Neural crest cell (in vitro differentiated cells): Measurements from ENCODE around the gene BNIP1. TPM values are rescaled to one million over a fixed set of nuclear protein-coding genes. Genes with fewer than 3 reads are reported as not detected.

Source experiments
- DNase-seq: peaks from one replicate; pipeline ENCODE4 v3.0.0; 2021; ENCODE audit warnings: low read depth, mixed read lengths, low spot score
- H3K27ac Mint-ChIP-seq: one replicate; pipeline ENCODE4 v1.8.0; 2021; ENCODE audit warnings: mild to moderate bottlenecking, mixed read lengths; ENCODE audit not compliant: unreplicated experiment
- H3K27me3 Mint-ChIP-seq: 2 replicates; pipeline ENCODE4 v1.8.0; 2021; ENCODE audit warnings: low read depth, mild to moderate bottlenecking, mixed read lengths
- H3K36me3 Mint-ChIP-seq: 2 replicates; pipeline ENCODE4 v1.8.0; 2021; ENCODE audit warnings: low read depth, mild to moderate bottlenecking, mixed read lengths
- H3K4me1 Mint-ChIP-seq: 2 replicates; pipeline ENCODE4 v1.8.0; 2021; ENCODE audit warnings: mixed read lengths
- H3K4me3 Mint-ChIP-seq: one replicate; pipeline ENCODE4 v1.8.0; 2021; ENCODE audit warnings: mild to moderate bottlenecking, mixed read lengths
- H3K9me3 Mint-ChIP-seq: 2 replicates; pipeline ENCODE4 v1.8.0; 2021; ENCODE audit warnings: mixed read lengths
- total RNA-seq: library from RNA; stranded (reverse); gene quantifications from 2 replicates; pipeline ENCODE4 v1.2.1, GENCODE V29; 2021
- TF ChIP-seq, protein P1 (sequence below): fragments of 200-600 bp; sonication (generic); conservative IDR thresholded peaks from 2 replicates; pipeline ENCODE4 v1.5.0; 2021; ENCODE audit warnings: antibody characterized with exemption, mild to moderate bottlenecking

Gene BNIP1
- total RNA-seq, 1 donor from 2014 or later, result 14.6 TPM

- H3K4me3 Mint-ChIP-seq, result no peak overlapping the region
- no peak overlapping the region for H3K27ac Mint-ChIP-seq
- TF ChIP-seq, protein P1, sequence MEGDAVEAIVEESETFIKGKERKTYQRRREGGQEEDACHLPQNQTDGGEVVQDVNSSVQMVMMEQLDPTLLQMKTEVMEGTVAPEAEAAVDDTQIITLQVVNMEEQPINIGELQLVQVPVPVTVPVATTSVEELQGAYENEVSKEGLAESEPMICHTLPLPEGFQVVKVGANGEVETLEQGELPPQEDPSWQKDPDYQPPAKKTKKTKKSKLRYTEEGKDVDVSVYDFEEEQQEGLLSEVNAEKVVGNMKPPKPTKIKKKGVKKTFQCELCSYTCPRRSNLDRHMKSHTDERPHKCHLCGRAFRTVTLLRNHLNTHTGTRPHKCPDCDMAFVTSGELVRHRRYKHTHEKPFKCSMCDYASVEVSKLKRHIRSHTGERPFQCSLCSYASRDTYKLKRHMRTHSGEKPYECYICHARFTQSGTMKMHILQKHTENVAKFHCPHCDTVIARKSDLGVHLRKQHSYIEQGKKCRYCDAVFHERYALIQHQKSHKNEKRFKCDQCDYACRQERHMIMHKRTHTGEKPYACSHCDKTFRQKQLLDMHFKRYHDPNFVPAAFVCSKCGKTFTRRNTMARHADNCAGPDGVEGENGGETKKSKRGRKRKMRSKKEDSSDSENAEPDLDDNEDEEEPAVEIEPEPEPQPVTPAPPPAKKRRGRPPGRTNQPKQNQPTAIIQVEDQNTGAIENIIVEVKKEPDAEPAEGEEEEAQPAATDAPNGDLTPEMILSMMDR, result no peak
- peaks cover 2% of the 10 kb centered on the region for H3K27me3 Mint-ChIP-seq
- no peaks in the 10 kb centered on the region for H3K9me3 Mint-ChIP-seq
- no peaks in the 10 kb centered on the region for H3K36me3 Mint-ChIP-seq
- DNase-seq, result no peak
- H3K4me1 Mint-ChIP-seq, result no peaks in the 10 kb centered on the region
Measured at GRCh38 chr5:173165177-173166016, 21.1 kb downstream of the BNIP1 start.

DNA sequence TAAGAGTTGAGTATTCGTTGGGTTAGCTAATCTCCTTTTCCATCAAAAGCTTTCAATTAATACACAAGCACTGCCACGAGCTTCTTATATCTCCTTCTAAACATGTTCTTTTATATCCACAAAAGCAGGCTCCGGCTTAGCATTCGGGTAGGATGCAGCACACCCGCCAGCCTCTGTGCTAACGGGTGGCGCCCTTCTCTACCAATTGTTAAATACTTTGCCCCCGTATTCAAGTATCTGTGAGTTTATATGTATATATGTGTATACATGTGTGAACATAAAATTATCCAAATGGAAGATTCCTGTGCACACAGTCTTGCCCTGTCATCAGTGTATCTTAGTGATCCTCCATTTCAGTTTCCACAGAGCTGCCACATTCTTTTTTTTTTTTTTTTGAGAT is 27.8 kb downstream of the BNIP1 start:
- H3K27me3 Mint-ChIP-seq, result peaks cover 2% of the 10 kb centered on the region
- TF ChIP-seq, protein P1, result no peak
- H3K36me3 Mint-ChIP-seq, result no peaks in the 10 kb centered on the region
- H3K27ac Mint-ChIP-seq, result no peak overlapping the region
- no peaks in the 10 kb centered on the region for H3K9me3 Mint-ChIP-seq
- peaks cover 4% of the 10 kb centered on the region for H3K4me1 Mint-ChIP-seq
- H3K4me3 Mint-ChIP-seq, result no peak overlapping the region
- no peak for DNase-seq

DNA sequence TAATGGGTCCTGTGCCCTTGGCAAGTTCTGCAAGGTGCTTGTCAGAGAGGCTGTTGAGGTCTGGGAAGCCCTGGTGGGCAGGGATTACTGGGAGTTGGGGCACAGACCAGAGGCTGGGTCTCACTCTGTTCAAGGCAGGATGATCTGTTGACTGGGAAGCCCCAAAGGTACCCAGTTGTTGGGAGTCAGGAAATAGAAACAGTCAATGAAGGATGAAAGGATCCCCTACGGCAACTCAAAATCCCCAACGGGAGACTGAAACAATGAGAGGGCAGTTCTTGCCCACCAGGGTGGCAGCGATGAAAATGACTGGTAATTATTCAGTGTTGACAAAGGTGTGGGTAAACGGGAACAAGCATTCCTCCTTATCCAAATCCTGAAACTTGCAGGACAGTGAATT is 31.2 kb downstream of the BNIP1 start:
- Mint-ChIP-seq H3K27ac (no peak overlapping the region), H3K4me1 (peaks cover 11% of the 10 kb centered on the region), H3K4me3 (no peak overlapping the region), H3K36me3 (no peaks in the 10 kb centered on the region), H3K27me3 (no peaks in the 10 kb centered on the region), H3K9me3 (no peaks in the 10 kb centered on the region)
- TF ChIP-seq, protein P1, result no peak
- DNase-seq, result no peak

GRCh38 chr5:173178369-173178910 is 34.1 kb downstream of the BNIP1 start:
- H3K27ac Mint-ChIP-seq, result no peak overlapping the region
- H3K9me3 Mint-ChIP-seq, result no peaks in the 10 kb centered on the region
- no peaks in the 10 kb centered on the region for H3K27me3 Mint-ChIP-seq
- no peak overlapping the region for H3K4me3 Mint-ChIP-seq
- H3K4me1 Mint-ChIP-seq, result peaks cover 11% of the 10 kb centered on the region
- DNase-seq, result no peak
- TF ChIP-seq, protein P1, result no peak
- H3K36me3 Mint-ChIP-seq, result no peaks in the 10 kb centered on the region

GRCh38 chr5:173180331-173180730 is 36.0 kb downstream of the BNIP1 start:
- no peak overlapping the region for H3K4me3 Mint-ChIP-seq
- no peaks in the 10 kb centered on the region for H3K9me3 Mint-ChIP-seq
- no peaks in the 10 kb centered on the region for H3K27me3 Mint-ChIP-seq

More at GRCh38 chr5:173180331-173180730, 36.0 kb downstream of the BNIP1 start:
- H3K4me1 Mint-ChIP-seq, result peaks cover 11% of the 10 kb centered on the region
- DNase-seq, result no peak
- H3K27ac Mint-ChIP-seq, result no peak overlapping the region
- TF ChIP-seq, protein P1, result no peak
- no peaks in the 10 kb centered on the region for H3K36me3 Mint-ChIP-seq
